ENCODE results near the gene KRT80.

KRT80 gene

GRCh38 chr12:52183971-52184370, 7.8 kb downstream of the KRT80 start:
- TF ChIP-seq CTCF (IDR thresholded peaks at IDR 0.05; ENCODE audit: low read depth, low read length) = no peak
- H3K27me3 ChIP-seq = no peaks in the 10 kb centered on the region
- no peak overlapping the region for H3K4me3 ChIP-seq (ENCODE audit: low read depth, low read length)
- H3K36me3 ChIP-seq = no peaks in the 10 kb centered on the region
- H3K9me3 ChIP-seq = no peaks in the 10 kb centered on the region
- H3K4me1 ChIP-seq = peaks cover 52% of the 10 kb centered on the region
- DNase-seq = no peak

GRCh38 chr12:52183544-52183910, 8.3 kb downstream of the KRT80 start:
- Histone ChIP-seq H3K4me1 (peaks cover 52% of the 10 kb centered on the region), H3K36me3 (no peaks in the 10 kb centered on the region), H3K9me3 (no peaks in the 10 kb centered on the region), H3K4me3 (ENCODE audit: low read depth, low read length) (no peak overlapping the region), H3K27me3 (no peaks in the 10 kb centered on the region)
- TF ChIP-seq CTCF (IDR thresholded peaks at IDR 0.05; ENCODE audit: low read depth, low read length) = no peak
- no peak for DNase-seq

- H3K9me3 ChIP-seq = no peaks in the 10 kb centered on the region
- DNase-seq = no peak
- H3K4me3 ChIP-seq (ENCODE audit: low read depth, low read length) = no peak overlapping the region
- no peaks in the 10 kb centered on the region for H3K27me3 ChIP-seq
- peaks cover 52% of the 10 kb centered on the region for H3K4me1 ChIP-seq
- TF ChIP-seq CTCF (IDR thresholded peaks at IDR 0.05; ENCODE audit: low read depth, low read length) = no peak
- no peaks in the 10 kb centered on the region for H3K36me3 ChIP-seq
Observed at GRCh38 chr12:52182898-52183543, 8.8 kb downstream of the KRT80 start.

- Histone ChIP-seq H3K4me3 (ENCODE audit: low read depth, low read length) (no peak overlapping the region), H3K4me1 (peaks cover 52% of the 10 kb centered on the region), H3K36me3 (no peaks in the 10 kb centered on the region), H3K9me3 (no peaks in the 10 kb centered on the region), H3K27me3 (no peaks in the 10 kb centered on the region)
- TF ChIP-seq CTCF (IDR thresholded peaks at IDR 0.05; ENCODE audit: low read depth, low read length) = no peak
- DNase-seq = no peak
Observed at GRCh38 chr12:52182384-52182783, 9.4 kb downstream of the KRT80 start.

- no peak overlapping the region for H3K4me3 ChIP-seq (ENCODE audit: low read depth, low read length)
- H3K9me3 ChIP-seq = no peaks in the 10 kb centered on the region
- no peak for TF ChIP-seq CTCF (IDR thresholded peaks at IDR 0.05; ENCODE audit: low read depth, low read length)
- no peaks in the 10 kb centered on the region for H3K27me3 ChIP-seq
- H3K36me3 ChIP-seq = no peaks in the 10 kb centered on the region
- DNase-seq = peak; percentile 55
- peaks cover 48% of the 10 kb centered on the region for H3K4me1 ChIP-seq
Observed at GRCh38 chr12:52181746-52182145, 10.1 kb downstream of the KRT80 start.

- H3K4me1 ChIP-seq = peaks cover 41% of the 10 kb centered on the region
- no peaks in the 10 kb centered on the region for H3K36me3 ChIP-seq
- H3K4me3 ChIP-seq (ENCODE audit: low read depth, low read length) = no peak overlapping the region
- no peak for TF ChIP-seq CTCF (IDR thresholded peaks at IDR 0.05; ENCODE audit: low read depth, low read length)
- no peak for DNase-seq
- no peaks in the 10 kb centered on the region for H3K27me3 ChIP-seq
- no peaks in the 10 kb centered on the region for H3K9me3 ChIP-seq
Observed at GRCh38 chr12:52180971-52181628, 10.7 kb downstream of the KRT80 start.

Data from BE2C (cell line).